Peyer's patch (tissue), 4 donors: ENCODE measurements around the gene RAD51B.

Experiments used
- CTCF ChIP-seq, 6 experiments: fragments of 450-650 bp in 4 of 6; fragments of 200-600 bp in 2 of 6; sonication (generic) in 1 of 6; IDR thresholded peaks; one replicate each; pipeline ENCODE4 v1.5.1; 2017 to 2019; ENCODE audit warnings: antibody characterized with exemption in 6 of 6, mild to moderate bottlenecking in 3 of 6, moderate library complexity in 1 of 6
- POLR2A ChIP-seq, 2 donors: fragments of 450-650 bp; IDR thresholded peaks; one replicate each; pipeline ENCODE4 v1.5.1; 2017; ENCODE audit warnings: antibody characterized with exemption in 2 of 2, mild to moderate bottlenecking in 2 of 2, moderate library complexity in 2 of 2

DNA sequence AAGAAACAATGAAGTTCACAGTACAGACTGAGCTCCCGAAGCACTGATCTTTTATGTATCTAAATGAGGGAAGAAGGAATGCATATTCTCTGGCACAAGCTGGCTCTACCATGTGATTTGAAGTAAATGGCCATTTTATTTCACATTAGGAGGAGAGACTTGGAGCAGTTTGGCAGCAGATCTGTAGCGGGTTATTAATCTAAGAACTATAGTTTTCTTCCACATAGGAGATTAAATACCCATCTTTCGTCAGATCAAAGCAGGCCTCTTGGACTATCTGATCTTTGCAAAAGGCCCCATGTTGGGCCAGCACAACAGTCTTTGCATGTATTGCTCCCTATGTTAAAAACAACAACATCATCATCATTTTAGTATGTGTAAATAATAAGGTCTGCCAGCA lies 495.5 kb downstream of the RAD51B start:
- no peak for TF ChIP-seq CTCF (IDR thresholded peaks at IDR 0.05)
- no peak for TF ChIP-seq POLR2A (IDR thresholded peaks at IDR 0.05)
